Upper lobe of left lung (tissue), 4 donors: ENCODE results near the gene EGFLAM.

Source experiments
- POLR2A ChIP-seq, 4 donors: fragments of 450-650 bp; IDR thresholded peaks; one replicate each; pipeline ENCODE4 v1.5.1; 2016 to 2017; ENCODE audit warnings: antibody characterized with exemption in 4 of 4, mild to moderate bottlenecking in 2 of 4
- TF ChIP-seq, protein P1 (sequence below), 6 experiments: fragments of 450-650 bp in 4 of 6; fragments of 200-600 bp in 2 of 6; sonication (generic) in 2 of 6; IDR thresholded peaks; one replicate each; pipeline ENCODE4 v1.5.1; 2016 to 2019; ENCODE audit warnings: antibody characterized with exemption in 6 of 6

DNA sequence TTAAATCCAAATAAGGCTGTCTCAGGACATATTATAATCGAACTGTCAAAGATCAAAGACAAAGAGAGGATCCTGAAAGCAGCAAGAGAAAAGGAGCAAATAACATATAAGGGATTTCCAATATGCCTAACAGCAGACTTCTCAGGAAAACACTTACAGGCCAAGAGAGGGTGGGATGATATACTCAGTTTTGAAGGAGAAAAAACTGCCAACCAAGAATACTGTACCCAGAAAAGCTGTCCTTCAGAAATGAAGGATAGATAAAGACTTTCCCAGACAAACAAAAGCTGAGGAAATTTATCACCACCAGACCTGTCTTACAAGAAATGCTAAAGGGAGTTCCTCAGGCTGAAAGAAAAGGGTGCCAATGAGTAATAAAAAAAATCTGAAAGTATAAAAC, 16.0 kb downstream of the EGFLAM start:
- TF ChIP-seq, protein P1, sequence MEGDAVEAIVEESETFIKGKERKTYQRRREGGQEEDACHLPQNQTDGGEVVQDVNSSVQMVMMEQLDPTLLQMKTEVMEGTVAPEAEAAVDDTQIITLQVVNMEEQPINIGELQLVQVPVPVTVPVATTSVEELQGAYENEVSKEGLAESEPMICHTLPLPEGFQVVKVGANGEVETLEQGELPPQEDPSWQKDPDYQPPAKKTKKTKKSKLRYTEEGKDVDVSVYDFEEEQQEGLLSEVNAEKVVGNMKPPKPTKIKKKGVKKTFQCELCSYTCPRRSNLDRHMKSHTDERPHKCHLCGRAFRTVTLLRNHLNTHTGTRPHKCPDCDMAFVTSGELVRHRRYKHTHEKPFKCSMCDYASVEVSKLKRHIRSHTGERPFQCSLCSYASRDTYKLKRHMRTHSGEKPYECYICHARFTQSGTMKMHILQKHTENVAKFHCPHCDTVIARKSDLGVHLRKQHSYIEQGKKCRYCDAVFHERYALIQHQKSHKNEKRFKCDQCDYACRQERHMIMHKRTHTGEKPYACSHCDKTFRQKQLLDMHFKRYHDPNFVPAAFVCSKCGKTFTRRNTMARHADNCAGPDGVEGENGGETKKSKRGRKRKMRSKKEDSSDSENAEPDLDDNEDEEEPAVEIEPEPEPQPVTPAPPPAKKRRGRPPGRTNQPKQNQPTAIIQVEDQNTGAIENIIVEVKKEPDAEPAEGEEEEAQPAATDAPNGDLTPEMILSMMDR (IDR thresholded peaks at IDR 0.05) = no peak
- TF ChIP-seq POLR2A (IDR thresholded peaks at IDR 0.05) = no peak
